ENCODE data around the gene UBE3B.

DNA sequence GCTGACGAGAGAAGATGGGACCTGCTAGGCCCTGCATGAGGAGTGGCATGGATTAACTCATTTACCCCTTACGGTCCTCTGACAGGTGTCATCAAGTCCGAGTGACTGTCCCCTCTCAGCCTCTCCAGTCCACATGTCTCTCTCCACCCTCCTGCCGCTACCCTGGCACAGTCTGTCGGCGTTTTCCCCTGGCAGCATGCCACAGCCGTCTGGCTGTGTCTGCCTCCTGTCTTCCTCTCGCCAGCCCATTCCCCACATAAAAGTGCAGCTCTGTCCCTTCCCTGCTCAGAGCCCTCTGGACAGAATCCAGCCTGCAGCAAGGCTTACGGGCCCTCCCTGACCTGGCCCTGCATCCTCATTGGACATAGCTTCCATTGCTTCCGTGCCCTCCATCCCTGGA lies 45.6 kb downstream of the UBE3B start:
- TF ChIP-seq, protein P1, sequence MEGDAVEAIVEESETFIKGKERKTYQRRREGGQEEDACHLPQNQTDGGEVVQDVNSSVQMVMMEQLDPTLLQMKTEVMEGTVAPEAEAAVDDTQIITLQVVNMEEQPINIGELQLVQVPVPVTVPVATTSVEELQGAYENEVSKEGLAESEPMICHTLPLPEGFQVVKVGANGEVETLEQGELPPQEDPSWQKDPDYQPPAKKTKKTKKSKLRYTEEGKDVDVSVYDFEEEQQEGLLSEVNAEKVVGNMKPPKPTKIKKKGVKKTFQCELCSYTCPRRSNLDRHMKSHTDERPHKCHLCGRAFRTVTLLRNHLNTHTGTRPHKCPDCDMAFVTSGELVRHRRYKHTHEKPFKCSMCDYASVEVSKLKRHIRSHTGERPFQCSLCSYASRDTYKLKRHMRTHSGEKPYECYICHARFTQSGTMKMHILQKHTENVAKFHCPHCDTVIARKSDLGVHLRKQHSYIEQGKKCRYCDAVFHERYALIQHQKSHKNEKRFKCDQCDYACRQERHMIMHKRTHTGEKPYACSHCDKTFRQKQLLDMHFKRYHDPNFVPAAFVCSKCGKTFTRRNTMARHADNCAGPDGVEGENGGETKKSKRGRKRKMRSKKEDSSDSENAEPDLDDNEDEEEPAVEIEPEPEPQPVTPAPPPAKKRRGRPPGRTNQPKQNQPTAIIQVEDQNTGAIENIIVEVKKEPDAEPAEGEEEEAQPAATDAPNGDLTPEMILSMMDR (IDR thresholded peaks at IDR 0.05), result no peak
- TF ChIP-seq EZH2 (IDR thresholded peaks at IDR 0.05; ENCODE audit: borderline replicate concordance, insufficient read depth, low read depth, low read length, poor library complexity, severe bottlenecking), result no peak

All from B cell (primary cell).